ENCODE results near the gene RHBDL1.

RHBDL1 gene

DNA sequence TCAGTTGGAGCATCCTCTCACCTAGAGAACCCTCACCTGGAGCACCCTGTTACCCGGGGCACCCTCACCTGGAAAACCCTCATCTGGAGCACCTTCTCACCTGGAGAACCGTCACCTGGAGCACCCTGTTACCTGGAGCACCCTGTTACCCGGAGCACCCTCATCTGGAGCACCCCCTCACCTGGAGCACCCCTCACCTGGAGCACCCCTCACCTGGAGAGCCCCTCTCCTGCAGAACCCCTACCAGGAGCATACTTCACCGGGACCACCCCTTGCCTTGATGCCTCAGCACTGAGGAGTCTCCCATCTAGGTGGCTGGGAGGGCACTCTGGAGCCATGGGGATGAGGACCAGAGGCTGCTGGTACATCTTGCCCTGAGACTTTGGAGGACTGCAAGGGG is 33.5 kb downstream of the RHBDL1 start:
- DNase-seq, result no peak

DNA sequence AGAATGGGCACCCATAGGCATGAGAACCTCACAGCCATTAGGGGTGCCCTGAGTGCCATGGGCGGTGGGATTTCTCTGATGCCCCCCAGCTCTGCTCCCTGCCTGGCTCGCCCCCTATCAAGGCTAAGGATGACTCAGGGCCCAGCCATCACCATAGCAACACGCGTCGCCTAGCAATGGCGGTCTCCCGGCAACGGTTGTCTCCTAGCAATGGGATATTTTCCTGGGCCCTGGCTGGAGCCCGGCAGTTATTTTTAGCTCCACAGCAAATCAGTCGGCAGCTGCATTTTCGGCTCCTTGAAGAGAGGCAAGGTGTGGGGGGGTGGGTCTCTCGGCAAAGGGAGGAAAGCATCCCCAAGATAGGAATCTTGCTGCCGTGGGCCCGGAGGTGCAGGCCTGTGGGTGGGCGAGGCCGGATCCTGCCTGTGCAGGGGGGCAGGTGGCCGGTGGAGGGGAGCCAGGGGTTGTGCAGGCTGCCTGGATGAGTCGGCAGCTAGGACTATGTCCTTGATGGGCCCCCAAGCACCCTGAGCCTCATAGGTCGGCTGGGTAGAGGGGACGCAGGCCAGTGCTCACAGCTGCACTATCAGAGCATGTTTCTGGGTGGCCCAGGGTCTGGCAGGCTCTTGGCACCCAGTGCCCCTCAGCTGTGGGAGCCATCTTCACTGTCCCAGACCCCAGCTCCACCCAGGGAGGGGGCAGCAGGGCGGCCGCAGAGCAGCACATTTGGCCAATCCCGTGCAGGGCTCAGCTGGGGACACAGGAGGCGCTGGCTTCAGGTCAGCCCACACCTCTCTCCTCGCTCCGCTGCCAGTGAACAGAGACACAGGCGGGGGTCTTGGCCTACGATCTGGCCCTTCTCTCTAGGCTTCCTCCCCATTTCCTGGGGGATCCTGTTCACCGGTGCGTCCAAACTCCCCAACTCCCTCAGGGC is 34.4 kb downstream of the RHBDL1 start:
- peak; percentile 97 for DNase-seq

DNA sequence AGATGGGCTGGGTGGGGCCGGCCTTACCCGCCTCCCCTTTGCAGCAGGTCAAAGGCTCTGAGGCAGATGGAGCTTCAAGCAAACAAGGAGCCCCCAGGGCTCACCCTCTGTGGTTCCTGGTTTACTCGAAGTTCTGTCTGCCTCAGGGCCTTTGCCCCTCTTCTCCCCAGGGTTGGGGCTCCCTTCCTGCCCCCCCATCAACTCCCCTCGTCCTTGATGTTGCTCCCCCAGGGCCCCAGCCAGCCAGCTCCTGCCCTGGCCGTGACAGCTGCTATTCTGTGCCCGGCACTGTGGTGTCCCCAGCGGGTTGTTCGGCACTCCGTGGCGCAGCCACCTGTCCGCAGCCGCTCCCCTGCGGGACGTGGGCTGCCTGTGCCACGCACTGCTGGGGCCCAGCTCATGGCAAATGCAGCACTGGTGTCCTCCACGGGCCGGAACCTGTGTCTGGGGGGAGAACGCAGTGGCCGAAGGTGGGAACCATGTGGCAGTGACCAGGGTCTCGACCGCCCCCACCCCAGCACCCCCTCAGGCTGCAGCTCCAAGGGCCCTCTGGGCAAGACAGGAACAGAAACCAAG is 35.1 kb downstream of the RHBDL1 start:
- no peak for DNase-seq

DNA sequence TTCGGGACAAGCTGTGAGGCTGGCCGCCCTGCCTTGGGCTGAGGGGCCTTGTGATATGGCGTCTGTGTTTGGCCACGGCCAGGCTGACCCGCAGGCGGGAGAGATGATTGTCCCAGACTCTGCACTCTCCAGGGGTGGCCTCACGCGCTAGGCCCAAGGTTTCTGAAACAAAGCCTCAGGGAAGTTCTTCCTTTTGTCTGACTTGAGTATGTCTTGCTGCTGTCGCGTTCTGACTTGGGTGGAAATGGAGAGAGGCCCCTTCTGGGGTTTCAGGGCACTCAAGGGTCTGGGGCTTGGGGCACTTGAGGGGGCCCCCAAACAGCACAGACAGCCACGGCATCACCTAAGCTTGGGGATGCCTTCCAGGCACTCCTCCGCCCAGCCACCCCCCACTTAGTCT is 35.6 kb downstream of the RHBDL1 start:
- DNase-seq, result no peak

DNA sequence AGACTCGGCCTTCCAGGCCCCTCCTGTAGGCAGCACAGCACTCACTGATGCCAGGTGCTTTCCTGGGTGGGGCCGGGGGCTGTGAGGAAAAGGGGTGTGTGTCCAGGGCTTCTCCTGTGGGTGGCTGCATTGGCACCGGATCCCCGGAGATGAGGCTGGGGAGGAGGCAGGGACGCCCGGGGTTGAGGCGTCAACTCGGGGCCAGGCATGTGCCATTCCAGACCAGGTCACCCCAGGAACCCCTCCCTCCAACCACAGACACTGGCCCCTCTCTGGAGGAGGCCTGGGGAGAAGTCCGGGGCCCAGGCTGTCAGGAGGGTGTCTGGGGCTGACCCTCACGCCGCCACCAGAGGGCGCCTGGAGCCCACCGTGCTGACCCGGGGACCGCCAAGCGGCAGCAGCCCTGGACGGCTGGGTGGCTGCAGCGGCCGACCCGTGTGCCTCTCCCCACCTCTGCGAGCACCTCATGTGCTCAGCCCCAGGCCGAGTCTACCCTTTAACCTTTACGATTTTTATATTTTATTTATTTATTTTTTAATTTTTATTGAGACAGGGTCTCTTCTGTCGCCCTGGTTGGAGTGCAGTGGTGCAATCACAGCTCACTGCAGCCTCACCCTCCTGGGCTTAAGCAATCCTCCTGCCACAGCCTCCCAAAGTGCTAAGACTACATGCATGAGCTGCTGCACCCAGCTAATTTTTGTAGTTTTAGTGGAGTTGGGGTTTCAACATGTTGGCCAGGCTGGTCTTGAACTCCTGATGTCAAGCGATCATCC is 36.3 kb downstream of the RHBDL1 start:
- peak; percentile 56 to 70 for DNase-seq

DNA sequence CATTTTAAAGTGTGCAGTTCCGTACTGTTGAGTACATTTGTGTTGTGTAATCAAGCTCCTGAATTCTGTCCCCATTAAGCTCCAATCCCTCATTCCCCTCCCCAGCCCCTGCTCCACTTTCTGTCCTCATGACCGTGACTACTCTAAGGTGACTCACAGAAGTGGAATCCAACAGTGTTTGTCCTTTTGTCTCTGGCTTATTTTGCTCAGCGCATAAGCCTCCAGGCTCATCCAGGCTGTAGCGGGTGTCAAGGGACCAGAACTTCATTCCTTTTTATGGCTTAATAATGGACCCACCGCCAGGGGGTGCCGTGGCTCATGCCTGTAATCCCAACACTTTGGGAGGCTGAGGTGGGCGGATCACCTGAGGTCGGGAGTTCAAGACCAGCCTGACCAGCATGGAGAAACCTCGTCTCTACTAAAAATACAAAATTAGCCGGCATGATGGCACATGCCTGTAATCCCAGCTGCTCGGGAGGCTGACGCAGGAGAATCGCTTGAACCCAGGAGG is 37.3 kb downstream of the RHBDL1 start:
- DNase-seq, result peak in 1 of 2 experiments; percentile 24

DNA sequence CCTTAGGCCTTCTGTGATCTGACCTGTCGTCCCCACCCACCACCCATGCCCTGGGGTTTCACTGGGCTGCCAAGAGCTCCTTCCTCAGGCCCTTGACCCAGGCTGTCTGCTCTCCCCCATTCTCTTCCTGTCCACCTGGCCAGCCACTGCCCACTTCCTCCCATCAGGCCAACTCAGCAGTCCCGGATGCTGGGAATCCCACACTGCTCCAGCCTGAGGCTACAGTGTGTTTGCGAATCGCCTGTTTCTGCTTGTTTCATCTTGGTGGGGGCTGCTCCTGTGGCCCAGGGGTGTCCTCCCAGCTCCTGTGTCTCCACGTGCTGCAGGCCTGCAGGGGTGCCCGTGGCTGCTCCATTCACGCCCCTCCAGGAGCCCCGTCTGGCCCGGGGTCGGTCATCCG is 38.6 kb downstream of the RHBDL1 start:
- DNase-seq, result no peak

DNA sequence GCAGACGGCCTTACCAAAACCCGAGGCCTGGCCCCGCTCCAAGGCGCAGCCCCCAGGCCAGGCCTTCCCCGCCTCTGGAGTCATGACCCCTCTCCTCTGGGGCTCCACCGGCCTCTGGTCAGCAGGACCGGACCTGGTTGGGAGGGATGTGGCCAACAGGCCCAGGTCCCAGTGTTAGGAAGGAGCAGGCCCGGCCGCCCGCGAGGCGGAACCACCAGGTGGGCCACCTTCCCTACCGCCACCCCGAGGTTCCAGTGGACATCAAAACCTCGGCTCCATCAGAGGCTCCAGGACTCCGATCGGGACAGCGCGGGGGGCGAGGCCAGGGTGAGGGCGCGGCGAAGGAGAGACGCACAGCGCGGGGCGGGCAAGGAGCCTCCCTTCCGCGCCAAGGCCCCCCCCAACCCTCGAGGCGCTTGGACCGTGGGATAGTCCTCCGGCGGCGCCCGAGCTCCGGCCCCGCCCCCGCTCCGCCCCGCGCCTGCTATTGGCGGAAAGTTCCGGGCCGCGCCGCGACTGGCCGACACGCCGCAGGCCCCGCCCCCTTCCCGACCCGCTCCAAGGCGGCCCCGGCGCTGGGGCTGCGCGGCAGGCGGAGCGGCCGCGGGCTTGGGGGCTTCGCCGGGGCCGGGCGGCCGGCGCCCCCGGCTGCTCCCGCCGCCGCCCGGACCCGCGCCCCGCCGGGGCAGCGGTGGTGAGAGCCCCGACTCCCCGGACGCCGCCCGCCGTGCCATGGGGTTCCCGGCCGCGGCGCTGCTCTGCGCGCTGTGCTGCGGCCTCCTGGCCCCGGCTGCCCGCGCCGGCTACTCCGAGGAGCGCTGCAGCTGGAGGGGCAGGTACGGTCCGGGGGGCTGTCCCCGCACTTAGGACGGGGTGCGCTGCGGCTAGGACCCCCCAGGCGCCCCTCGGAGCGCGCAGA is 39.3 kb downstream of the RHBDL1 start, which contains the start of gene METRN:
Gene METRN, plus strand, starts transcription at position 561 of the 919 bp plus-strand sequence. Its CDS starts 172 bp downstream, at position 733.
- peak; percentile 60 to 83 for DNase-seq

DNA sequence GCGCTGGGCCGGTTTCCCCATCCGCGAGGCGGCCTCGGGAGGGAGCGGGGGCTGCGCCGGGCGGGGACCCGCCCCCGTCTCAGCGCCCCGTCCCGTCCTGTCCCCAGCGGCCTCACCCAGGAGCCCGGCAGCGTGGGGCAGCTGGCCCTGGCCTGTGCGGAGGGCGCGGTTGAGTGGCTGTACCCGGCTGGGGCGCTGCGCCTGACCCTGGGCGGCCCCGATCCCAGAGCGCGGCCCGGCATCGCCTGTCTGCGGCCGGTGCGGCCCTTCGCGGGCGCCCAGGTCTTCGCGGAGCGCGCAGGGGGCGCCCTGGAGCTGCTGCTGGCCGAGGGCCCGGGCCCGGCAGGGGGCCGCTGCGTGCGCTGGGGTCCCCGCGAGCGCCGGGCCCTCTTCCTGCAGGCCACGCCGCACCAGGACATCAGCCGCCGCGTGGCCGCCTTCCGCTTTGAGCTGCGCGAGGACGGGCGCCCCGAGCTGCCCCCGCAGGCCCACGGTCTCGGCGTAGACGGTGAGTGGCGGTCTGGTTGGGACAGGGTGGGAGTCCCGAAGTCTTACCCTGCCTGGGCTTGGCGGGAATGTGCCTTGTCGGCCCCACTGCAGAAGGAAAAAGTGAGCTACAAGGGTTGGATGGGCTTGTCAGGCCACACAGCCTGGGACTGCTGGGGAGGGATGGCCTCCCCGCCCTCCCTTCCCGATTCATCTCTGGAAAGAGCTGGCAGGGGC is 40.2 kb downstream of the RHBDL1 start:
- no peak for DNase-seq

DNA sequence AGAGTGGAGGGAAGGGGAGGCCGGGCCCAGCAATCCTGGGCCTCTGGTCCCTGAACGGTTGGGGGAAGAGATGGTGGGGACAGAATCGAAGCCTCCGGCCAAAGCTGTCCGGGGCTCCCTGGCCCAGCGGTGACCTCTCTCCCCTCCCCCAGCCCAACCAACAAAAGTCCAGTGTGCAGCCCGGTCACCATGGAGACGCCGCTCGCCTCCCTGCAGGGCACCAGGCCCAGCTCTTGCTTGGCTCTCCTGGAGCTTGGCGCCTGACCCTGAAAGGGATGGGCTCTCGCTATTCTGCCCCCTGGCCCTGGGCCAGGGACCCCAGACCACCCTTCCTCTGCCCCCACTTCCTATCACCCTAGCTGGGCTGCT is 40.7 kb downstream of the RHBDL1 start:
- DNase-seq, result no peak

DNA sequence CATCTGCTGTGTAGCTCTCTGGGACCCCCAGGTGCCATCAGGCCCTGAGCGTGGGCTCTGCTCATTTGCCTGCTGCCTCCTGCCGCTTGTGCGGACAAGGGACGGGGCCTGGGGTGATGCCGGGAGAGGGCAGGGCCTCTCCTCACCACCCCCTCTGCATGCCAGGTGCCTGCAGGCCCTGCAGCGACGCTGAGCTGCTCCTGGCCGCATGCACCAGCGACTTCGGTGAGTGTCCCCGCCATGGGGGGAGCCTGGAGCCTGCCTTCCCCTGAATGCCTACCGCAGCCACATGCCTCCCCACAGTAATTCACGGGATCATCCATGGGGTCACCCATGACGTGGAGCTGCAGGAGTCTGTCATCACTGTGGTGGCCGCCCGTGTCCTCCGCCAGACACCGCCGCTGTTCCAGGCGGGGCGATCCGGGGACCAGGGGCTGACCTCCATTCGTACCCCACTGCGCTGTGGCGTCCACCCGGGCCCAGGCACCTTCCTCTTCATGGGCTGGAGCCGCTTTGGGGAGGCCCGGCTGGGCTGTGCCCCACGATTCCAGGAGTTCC is 41.4 kb downstream of the RHBDL1 start:
- no peak for DNase-seq

DNA sequence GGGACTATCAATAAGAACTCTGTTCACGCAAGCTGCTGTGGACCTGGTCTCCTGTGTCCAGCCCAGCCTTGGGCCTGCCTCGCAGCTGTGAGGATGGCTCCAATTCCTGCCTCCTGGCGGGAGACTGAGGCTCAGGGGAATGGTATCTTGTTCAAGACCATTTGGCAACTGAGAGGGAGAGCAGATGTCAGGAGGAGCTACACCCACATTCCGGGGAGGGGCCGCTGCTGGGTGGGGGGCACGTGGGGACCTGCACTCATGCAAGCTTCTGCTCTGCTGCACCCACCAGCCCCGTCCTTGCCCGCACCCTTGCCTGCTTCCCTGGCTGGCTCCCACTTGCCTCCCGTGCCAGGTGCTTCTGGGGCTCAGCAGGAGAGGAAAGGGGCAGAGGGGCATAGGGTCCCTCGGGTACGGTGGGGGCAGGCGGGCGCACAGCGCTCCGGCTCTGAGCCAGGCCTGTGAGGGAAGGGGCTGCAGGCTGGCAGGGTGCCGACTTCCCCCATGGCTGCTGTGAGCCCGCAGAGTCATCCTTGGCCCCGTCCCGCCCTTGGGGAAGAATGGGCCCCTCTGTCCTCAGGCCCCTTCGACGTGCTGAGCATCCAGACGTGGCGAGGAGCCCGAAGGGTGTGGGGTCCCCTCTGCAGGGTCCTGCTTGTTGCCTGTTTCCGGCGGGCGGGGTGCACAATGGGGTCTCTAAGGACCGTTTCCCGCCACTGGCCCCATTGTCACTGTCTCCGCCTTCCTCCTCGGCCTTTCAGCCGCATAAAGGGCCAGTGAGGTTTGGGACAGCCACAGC is 42.2 kb downstream of the RHBDL1 start:
- no peak for DNase-seq

DNA sequence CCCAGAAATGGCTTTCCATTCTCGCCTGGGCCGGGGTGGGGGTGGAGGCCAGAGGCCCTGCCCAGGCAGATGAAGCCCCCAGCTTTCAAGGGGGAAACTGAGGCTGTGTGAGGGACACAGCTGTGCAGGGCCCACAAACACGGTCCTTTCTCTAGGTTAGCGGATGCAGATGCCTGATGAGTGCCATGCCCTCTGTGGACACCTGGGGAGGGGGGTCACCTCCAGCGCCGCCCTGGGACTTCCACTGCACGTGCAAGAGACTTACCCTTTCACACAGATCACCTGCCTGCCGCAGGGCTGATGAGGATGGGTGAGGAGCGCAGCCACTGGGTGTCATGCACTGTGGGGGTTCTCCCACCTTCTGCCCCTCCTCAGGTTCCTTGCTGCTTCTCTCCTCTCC is 42.9 kb downstream of the RHBDL1 start:
- no peak for DNase-seq

DNA sequence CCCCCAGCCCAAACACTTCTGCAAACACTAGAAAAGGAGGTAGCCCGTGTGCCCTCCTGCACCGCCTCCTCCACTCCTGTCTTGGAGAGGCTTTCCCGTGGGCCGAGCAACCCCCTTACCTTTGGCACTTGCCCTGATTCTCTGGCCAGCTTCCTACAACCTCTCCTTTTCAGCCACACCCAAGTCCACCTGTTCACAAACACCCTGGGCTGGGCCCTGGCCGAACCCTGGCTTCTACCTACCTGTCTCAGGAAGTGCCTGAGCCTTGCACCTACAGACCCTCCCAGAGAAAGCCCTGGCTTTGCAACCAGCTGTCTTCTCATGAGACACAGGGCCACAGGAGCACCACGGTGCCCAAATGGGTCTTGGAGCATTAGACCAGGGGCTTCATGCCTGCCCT is 43.5 kb downstream of the RHBDL1 start:
- DNase-seq, result no peak

DNA sequence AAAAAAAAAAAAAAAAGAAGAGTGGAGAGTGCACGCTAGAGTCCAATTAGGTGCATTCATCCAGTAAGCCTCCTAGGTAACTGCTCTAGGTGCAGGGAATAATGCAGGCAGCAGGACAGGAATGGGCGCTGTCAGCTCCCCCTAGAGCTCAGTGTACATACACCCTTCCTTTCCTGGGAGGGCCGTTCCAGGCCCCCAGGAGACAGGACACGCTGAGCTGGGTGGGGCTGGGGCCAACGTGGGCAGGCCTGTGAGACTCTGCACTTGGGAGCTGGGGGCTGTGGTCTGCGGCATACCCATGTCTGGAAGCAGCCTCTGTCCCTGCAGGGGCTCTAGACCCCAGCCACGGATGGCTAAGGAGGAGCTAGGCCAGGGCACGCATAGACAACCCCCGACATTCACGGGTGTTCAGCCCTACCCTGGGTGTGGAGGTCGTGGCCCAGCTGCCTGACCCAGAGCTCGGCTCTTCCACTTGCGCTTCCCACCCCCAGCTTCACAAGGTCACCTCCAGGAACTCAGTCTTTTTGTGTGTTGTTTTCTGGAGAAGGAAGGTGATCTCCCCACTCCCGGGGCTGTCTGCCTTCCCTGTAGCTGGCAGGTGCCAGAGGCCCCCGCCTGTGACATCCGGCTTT is 44.5 kb downstream of the RHBDL1 start:
- no peak for DNase-seq

DNA sequence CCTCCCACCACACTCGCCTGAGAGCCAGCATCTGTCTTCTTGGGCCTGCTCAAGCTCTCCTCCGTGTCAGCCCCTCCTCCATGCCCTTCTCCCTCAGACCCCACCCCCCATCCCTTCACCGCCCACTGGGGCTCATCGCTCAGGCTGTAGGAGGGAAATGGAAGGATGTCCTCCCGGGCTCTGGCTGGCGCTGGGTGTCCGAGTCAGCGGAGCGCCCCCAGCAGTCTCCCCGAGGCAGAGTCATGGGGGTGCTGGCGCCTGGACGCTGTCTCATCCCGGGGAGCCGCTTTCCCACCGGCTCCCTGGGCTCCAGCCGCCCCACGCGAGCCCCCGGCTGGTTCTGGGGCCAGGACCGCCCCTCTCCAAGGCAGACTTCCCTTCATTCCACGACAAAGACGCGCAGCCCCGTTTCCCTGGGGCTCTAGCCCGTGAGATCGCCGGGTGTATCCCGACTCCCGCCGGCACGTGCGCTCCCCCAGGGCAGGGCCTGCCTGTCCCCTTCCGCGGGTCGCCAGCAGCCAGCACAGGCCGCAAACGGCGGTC is 45.0 kb downstream of the RHBDL1 start:
- peak in 1 of 2 experiments; percentile 38 for DNase-seq

DNA sequence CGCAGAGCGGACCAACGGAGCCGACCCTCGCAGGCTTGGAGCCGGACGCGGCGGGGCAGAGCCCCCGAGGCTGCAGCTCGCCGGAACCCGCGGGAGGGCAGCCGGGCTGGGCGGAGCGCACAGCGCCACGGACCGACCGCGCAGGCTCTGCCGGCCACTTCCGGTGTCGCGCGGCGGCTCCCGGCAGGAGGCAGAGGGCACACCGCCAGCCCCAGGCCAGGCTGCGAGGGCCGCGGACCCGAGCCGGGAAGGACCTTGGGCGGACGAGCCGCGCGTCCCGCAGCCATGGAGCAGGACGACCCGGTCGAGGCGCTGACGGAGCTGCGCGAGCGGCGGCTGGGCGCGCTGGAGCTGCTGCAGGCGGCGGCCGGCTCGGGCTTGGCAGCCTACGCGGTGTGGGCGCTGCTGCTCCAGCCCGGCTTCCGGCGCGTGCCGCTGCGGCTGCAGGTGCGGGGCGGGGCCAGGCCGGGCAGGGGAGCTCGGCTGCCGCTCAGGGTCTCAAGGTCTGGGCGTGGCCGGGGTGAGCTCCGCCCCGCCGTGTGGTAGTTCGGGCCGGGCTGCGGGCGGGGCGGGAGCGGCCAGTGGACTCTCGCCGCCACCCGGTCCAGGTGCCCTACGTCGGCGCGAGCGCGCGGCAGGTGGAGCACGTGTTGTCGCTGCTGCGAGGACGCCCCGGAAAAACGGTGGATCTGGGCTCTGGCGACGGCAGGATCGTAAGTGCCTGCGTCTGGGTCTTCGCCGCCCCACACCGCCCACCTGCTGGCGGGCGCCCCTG is 45.7 kb downstream of the RHBDL1 start, which contains the start of gene ANTKMT:
Gene ANTKMT, plus strand, starts transcription at position 157 of the 775 bp plus-strand sequence. Its CDS starts 129 bp downstream, at position 286.
- DNase-seq, result peak; percentile 89 to 91

DNA sequence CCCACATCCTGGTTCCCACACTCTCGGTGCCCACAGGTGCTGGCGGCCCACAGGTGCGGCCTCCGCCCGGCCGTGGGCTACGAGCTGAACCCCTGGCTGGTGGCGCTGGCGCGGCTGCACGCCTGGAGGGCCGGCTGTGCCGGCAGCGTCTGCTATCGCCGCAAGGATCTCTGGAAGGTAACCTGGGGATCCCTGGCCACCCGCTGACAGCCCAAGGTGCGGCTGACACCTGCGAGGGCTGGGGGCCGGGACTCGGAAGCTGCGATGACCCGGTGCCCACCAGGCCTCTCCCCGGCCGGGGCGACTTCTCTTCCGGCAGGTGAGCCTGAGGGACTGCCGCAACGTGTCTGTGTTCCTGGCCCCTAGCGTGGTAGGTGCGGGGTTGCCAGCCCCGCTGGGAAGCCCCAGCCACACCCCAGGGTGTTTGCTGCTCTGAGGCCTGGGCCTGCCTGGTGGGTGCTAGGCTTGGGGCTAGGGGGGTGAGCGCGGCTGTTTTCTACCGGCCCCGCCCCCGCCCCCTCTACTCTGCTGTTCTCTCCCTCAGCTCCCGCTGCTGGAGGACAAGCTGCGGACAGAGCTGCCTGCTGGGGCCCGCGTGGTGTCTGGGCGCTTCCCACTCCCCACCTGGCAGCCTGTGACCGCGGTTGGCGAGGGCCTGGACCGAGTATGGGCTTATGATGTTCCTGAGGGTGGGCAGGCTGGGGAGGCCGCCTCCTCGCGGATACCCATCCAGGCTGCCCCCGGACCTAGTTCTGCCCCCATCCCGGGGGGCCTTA is 46.5 kb downstream of the RHBDL1 start:
- no peak for DNase-seq

All from NCI-H187 (cell line).